K562 (cell line): ENCODE results near the gene PHYKPL. TPM values are rescaled to one million over a fixed set of nuclear protein-coding genes. Genes with fewer than 3 reads are reported as not detected.

Experiments used
- ATAC-seq: fragments of 200-7000 bp; cut with Tn5 transposase; 3 replicates; pipeline ENCODE4 v1.9.1; 2020; ENCODE audit warnings: moderate library complexity
- BruUV-seq: library from RNA; stranded (reverse); fragments of 400-500 nt; replicated peaks from 2 replicates; lab custom pipeline; 2021; lab: Mats Ljungman, UMichigan
- CTCF ChIA-PET: fragments of 300-600 bp; formaldehyde crosslinking; extraction: SDS; loops from one replicate; lab custom pipeline; 2021; ENCODE audit warnings: low intra/inter-chr PET ratio; lab: Yijun Ruan, JAX
- POLR2A ChIA-PET: fragments of 300-600, 350-650 bp; sonication (Branson Sonifier 250); formaldehyde crosslinking; extraction: SDS; loops from one replicate; lab custom pipeline; 2021; ENCODE audit warnings: antibody characterized with exemption, inconsistent platforms; lab: Yijun Ruan, JAX
- DNase-seq, 4 experiments: peaks; one replicate each; pipeline versions ENCODE4 v3.0.0 to v3.0.0-alpha.2; 2011 to 2018; ENCODE audit warnings: low spot score in 3 of 4, mixed read lengths in 3 of 4; ENCODE audit errors: extremely low read depth in 1 of 4
- FAIRE-seq: peaks from 2 replicates; lab custom pipeline; 2011; peaks lifted over from hg19 to GRCh38; lab: Jason Lieb, UNC
- H2AFZ ChIP-seq: 2 replicates; pipeline ENCODE4 v1.6.0; 2011; ENCODE audit warnings: low read depth, low read length, control low read depth, inconsistent platforms
- H3K27ac ChIP-seq: fragments of 200-600 bp; 3 replicates; pipeline ENCODE4 v1.8.0; 2011; ENCODE audit warnings: low read depth, mild to moderate bottlenecking, control low read depth, inconsistent platforms, low read length, moderate library complexity, mixed read lengths; ENCODE audit errors: extremely low read depth
- H3K27me3 ChIP-seq, 2 experiments: fragments of 300-600 bp in 1 of 2; 2 replicates in 1 of 2; 3 replicates in 1 of 2; pipeline versions ENCODE4 v1.6.0 to v1.8.0; 2011; ENCODE audit warnings: inconsistent platforms in 2 of 2, low read length in 2 of 2, mild to moderate bottlenecking in 1 of 2, mixed read lengths in 1 of 2, moderate library complexity in 1 of 2; ENCODE audit not compliant: control insufficient read depth in 2 of 2, insufficient read depth in 2 of 2
- H3K36me3 ChIP-seq: fragments of 300-600 bp; 3 replicates; pipeline ENCODE4 v1.8.0; 2011; ENCODE audit warnings: mild to moderate bottlenecking, low read length, inconsistent platforms; ENCODE audit not compliant: control insufficient read depth, insufficient read depth
- H3K4me1 ChIP-seq, 2 experiments: fragments of 200-600 bp in 1 of 2; replicated peaks in 1 of 2; 2 replicates in 1 of 2; 3 replicates in 1 of 2; pipeline versions ENCODE4 v1.5.1 to v1.8.0; 2011; ENCODE audit warnings: inconsistent platforms in 2 of 2, low read length in 2 of 2, mild to moderate bottlenecking in 1 of 2, mixed read lengths in 1 of 2, moderate library complexity in 1 of 2; ENCODE audit not compliant: control insufficient read depth in 2 of 2, insufficient read depth in 2 of 2
- H3K4me2 ChIP-seq: 2 replicates; pipeline ENCODE4 v1.6.1; 2011; ENCODE audit warnings: low read length, control low read depth, inconsistent platforms, mixed read lengths; ENCODE audit not compliant: insufficient read depth
- H3K4me3 ChIP-seq: fragments of 200-600 bp; sonication (generic), shearing (Covaris generic); 2 replicates; pipeline ENCODE4 v1.5.1; 2016; ENCODE audit warnings: control low read depth, inconsistent platforms
- H3K79me2 ChIP-seq: fragments of 200-600 bp; 3 replicates; pipeline ENCODE4 v1.8.0; 2011; ENCODE audit warnings: low read length, inconsistent platforms; ENCODE audit not compliant: control insufficient read depth, insufficient read depth
- H3K9ac ChIP-seq, 2 experiments: 2 replicates each; pipeline versions ENCODE4 v1.6.0 to v1.6.1; 2011; ENCODE audit warnings: low read depth in 2 of 2, low read length in 2 of 2, control low read depth in 1 of 2, inconsistent platforms in 1 of 2, mild to moderate bottlenecking in 1 of 2, mixed read lengths in 1 of 2; ENCODE audit not compliant: insufficient read depth in 1 of 2
- H3K9me1 ChIP-seq: one replicate; pipeline ENCODE4 v1.6.0; 2011; ENCODE audit warnings: inconsistent platforms, mild to moderate bottlenecking, low read length, moderate library complexity; ENCODE audit not compliant: control insufficient read depth, insufficient read depth
- H3K9me3 ChIP-seq: replicated peaks from 2 replicates; pipeline ENCODE4 v1.5.1; 2011; ENCODE audit warnings: low read depth, low read length, inconsistent platforms; ENCODE audit not compliant: control insufficient read depth, insufficient read depth
- H4K20me1 ChIP-seq: replicated peaks from 2 replicates; pipeline ENCODE4 v1.6.1; 2011; ENCODE audit warnings: low read length, inconsistent platforms, mixed read lengths; ENCODE audit not compliant: control insufficient read depth, insufficient read depth
- ARID3B ChIP-seq: fragments of 250-450 bp; sonication (Bioruptor Pico); IDR thresholded peaks from 2 replicates; pipeline ENCODE4 v1.4.0; 2020; ENCODE audit warnings: borderline replicate concordance
- ASH1L ChIP-seq: fragments of 450-650 bp; IDR thresholded peaks from 2 replicates; pipeline ENCODE4 v1.6.1; 2018; ENCODE audit warnings: borderline replicate concordance, mild to moderate bottlenecking, low read depth; ENCODE audit not compliant: partially characterized antibody
- CAMTA2 ChIP-seq: fragments of 250-450 bp; sonication (Bioruptor Pico); conservative IDR thresholded peaks from 2 replicates; pipeline ENCODE4 v1.5.1; 2022
- CEBPB ChIP-seq: fragments of 450-650 bp; IDR thresholded peaks from 2 replicates; pipeline ENCODE4 v1.6.1; 2016; ENCODE audit warnings: missing genetic modification characterization, missing compliant biosample characterization
- DEAF1 ChIP-seq: fragments of 450-650 bp; formaldehyde crosslinking; IDR thresholded peaks from 2 replicates; pipeline ENCODE4 v1.4.0; 2020; ENCODE audit warnings: mild to moderate bottlenecking, moderate library complexity
- NR3C1 ChIP-seq: sonication (generic); formaldehyde crosslinking; IDR thresholded peaks from 2 replicates; pipeline ENCODE4 v1.8.1; 2022; ENCODE audit warnings: missing genetic modification reagents
- OTX1 ChIP-seq: fragments of 450-650 bp; formaldehyde crosslinking; IDR thresholded peaks from 2 replicates; pipeline ENCODE4 v1.4.0; 2022; ENCODE audit warnings: mild to moderate bottlenecking
- TFE3 ChIP-seq: fragments of 450-650 bp; formaldehyde crosslinking; IDR thresholded peaks from 2 replicates; pipeline ENCODE4 v1.4.0; 2020; ENCODE audit warnings: mild to moderate bottlenecking, mixed read lengths
- ZFP36 ChIP-seq: fragments of 150-350 bp; IDR thresholded peaks from 2 replicates; pipeline ENCODE4 v1.6.1; 2018; ENCODE audit warnings: low read length, low read depth; ENCODE audit not compliant: partially characterized antibody
- WGBS: fragments of 100-300 bp; shearing (Covaris generic); methylation state at CpG from one replicate; pipeline ENCODE4 v1.1.6; 2016; ENCODE audit warnings: low coverage, mixed read lengths; ENCODE audit not compliant: insufficient coverage; ENCODE audit errors: missing lambda C conversion rate; 5-methylcytosine and 5-hydroxymethylcytosine counted together
- in situ Hi-C: fragments of 300-500 bp; cut with MboI; formaldehyde crosslinking; loops from 4 replicates; pipeline ENCODE4 v1.15.0; 2018; ENCODE audit warnings: inconsistent platforms, mixed read lengths
- intact Hi-C: fragments of 100-400 bp; cut with micrococcal nuclease; formaldehyde crosslinking; loops from 2 replicates; pipeline ENCODE4 v1.14.2; 2022
- polyA plus RNA-seq, 8 experiments: library from polyadenylated mRNA; depleted of rRNA in 4 of 8; stranded (reverse) in 5 of 8; unstranded in 3 of 8; fragments of >200 nt; fragmentation: Nextera tagmentation in 2 of 8; fragmentation: Illumina TruSeq in 1 of 8; extraction: Ambion mirVana in 2 of 8; extraction: Trizol in 1 of 8; gene quantifications; 2 replicates each; pipeline versions ENCODE4 v1.2.1 to v1.2.3, GENCODE V29; 2011 to 2014; ENCODE audit warnings: inconsistent platforms in 1 of 8, missing spikeins in 1 of 8
- total RNA-seq, 7 experiments: library from RNA; depleted of rRNA in 6 of 7; stranded (reverse); fragments of >200 nt in 6 of 7; fragmentation: Illumina TruSeq in 2 of 7; extraction: Trizol in 2 of 7; gene quantifications; 2 replicates each; pipeline versions ENCODE4 v1.2.1 to v1.2.3, GENCODE V29; 2011 to 2021; ENCODE audit warnings: low replicate concordance in 1 of 7

The PHYKPL gene
- total and polyA plus RNA-seq, 9 of the 15 experiments (the other 6 are each of a cell fraction or from before 2014, with no cell fraction given): 4.7 to 34.7 (median 18.6) TPM

- intact Hi-C loops: no loop called here
- peaks cover 0 to 12% of the 10 kb centered on the region in 2 experiments; a peak in 3 of 5 replicates for H3K4me1 ChIP-seq
- 7% methylated on average over 12 of the region's 12 CpGs for WGBS
- no peak overlapping the region for H3K4me2 ChIP-seq
- H3K27ac ChIP-seq: no peak overlapping the region
- ATAC-seq: no peak
- H3K27me3 ChIP-seq: peaks cover 17 to 84% of the 10 kb centered on the region in 2 experiments; a peak in 4 of 5 replicates
- FAIRE-seq: no peak
- no peaks in the 10 kb centered on the region for H3K9me1 ChIP-seq
- no peak overlapping the region for H2AFZ ChIP-seq
- CTCF ChIA-PET: interaction anchor here (3.5 kb wide), 1 partner anchor 312 kb away, joined by 35 read pairs; the partner anchor contains the start of gene COL23A1
- no peaks in the 10 kb centered on the region for H3K36me3 ChIP-seq
- no peak overlapping the region for H3K4me3 ChIP-seq
- H3K9ac ChIP-seq: no peak overlapping the region
- peaks cover 4% of the 10 kb centered on the region; the same call in 1 of the 2 replicates for H3K9me3 ChIP-seq
- BruUV-seq: no TSS peak
- no peak for TF ChIP-seq NR3C1 (CRISPR knock-in tag)
- no peak for TF ChIP-seq TFE3
- TF ChIP-seq CAMTA2 (CRISPR knock-in tag): no peak
- no peak for TF ChIP-seq ARID3B (CRISPR knock-in tag)
- no peak for TF ChIP-seq OTX1 (CRISPR knock-in tag)
- TF ChIP-seq DEAF1 (CRISPR knock-in tag): no peak
- TF ChIP-seq ZFP36: no peak
- TF ChIP-seq CEBPB: no peak
- no peak for TF ChIP-seq ASH1L
- POLR2A ChIA-PET: interaction anchor here (0.5 to 1.4 kb wide), 7 partner anchors 41 to 454 kb away, joined by 3 to 5 read pairs (median 3); partner anchors contain the start of gene HNRNPAB
- 0 out of 2 replicates have a peak, but pooled peaks cover 4% of the 10 kb centered on the region for H4K20me1 ChIP-seq
- no peak for DNase-seq
- in situ Hi-C loops: loop anchor here (25.0 kb wide), 1 partner anchor 559 kb away; no protein-coding TSS in a partner anchor
- no peaks in the 10 kb centered on the region for H3K79me2 ChIP-seq
Observed at GRCh38 chr5:178277866-178278265, 45.3 kb upstream of the PHYKPL start.
